GM19043 (cell line): ENCODE data around the gene RBM12.
"Not testable (repeated sequence)": the region's sequence is repeated elsewhere in the genome, so short reads cannot be mapped to it uniquely, and the experiment has no call there.

Experiments
- ATAC-seq: cut with Tn5 transposase; IDR thresholded peaks from one replicate; pipeline ENCODE4 v1.9.1; 2021; ENCODE audit warnings: low read depth; ENCODE audit not compliant: unreplicated experiment

RBM12 gene

GRCh38 chr20:35699127-35699956 lies 34.6 kb upstream of the RBM12 start, which contains the start of the genes NFS1 and ROMO1:
NFS1 (minus strand) TSS chr20:35699352; CDS start chr20:35699288, 64 bp downstream.
ROMO1 (plus strand) TSS chr20:35699405; CDS start chr20:35699633, 228 bp downstream.
- ATAC-seq = peak; percentile 73

DNA sequence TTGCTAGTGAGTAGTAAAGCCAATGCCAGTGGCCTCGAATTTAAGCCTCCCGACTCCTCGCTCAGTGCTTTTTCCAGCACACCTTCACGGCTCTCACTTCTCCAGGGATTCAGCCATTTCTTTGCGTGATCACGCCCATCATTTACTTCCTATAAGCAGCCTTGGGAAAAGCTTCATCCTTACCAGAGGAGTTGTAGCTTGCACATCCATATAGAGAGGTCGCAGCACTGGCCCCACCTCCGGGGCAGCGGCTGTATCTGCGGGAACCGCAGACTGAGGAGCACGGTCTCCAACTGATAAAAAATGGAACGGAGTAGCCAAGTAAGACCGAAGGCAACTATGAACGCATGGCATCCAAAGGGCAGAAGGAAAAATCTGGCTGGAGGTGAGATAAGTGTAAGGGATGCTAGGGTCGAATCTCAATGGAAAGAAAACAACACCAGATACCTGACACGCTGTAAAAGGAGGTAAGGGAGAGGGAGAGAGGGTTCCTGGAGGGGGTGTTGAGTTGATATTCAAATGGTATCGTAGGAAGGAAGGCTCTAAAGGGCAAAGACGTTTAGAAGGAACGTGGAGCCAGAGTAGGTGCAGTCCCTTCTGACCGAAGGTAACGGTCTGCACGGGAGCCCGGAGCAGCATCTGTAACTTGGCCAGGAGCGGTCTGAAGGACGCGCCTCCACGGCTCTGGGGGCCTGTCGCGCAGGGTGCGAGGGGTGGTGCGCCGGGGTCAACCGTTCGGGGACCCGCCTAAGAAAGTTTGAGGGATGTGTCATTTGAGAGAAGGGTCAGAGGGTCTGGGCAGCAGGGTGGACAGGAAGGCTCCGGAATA lies 33.8 kb upstream of the RBM12 start:
- ATAC-seq = peak; percentile 12

DNA sequence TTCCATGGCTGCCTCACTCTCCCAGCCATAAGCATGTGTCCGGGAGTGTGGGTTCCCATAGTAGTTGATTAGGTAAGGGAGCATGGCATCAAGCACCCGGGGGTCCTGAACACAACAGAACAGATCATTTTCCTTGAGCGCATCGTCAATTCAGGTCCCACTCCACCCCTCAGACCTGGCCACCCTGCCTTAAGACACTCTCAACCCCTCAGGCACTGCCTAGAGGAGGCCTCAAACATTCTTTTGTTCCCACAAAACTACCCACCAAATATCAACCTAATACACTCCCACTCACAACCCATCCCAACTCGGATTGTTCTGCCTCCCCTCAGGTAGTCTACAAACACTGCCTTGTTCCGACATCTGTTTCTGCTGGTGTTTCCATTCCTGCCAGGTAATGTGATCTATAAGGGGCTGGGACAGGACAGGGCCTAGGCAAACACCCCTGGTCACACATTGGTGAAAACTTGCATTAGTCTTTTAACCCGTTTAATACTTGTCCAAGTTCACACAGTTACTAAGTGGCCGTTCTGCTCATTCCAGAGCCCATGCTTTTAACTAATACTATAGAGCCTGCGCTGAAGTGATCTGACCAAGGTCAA lies 33.1 kb upstream of the RBM12 start:
- ATAC-seq = no peak

DNA sequence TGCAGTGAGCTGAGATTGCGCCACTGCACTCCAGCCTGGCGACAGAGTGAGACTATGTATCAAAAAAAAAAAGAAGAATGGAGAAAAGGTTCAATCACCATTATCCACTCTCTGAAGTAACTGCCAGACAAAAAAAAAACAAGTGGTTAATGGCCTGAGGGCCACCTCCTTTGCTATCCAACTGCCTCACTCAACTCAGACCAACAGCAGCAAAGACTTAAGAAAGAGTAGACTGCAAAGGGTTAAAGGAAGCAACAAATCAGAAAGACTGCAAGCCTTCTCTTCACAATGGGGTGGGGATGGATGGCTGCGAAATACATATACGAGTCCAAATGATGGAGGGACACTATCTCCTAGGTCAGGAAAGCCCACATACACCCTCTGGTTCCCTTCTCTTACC lies 31.3 kb upstream of the RBM12 start:
- ATAC-seq = no peak

DNA sequence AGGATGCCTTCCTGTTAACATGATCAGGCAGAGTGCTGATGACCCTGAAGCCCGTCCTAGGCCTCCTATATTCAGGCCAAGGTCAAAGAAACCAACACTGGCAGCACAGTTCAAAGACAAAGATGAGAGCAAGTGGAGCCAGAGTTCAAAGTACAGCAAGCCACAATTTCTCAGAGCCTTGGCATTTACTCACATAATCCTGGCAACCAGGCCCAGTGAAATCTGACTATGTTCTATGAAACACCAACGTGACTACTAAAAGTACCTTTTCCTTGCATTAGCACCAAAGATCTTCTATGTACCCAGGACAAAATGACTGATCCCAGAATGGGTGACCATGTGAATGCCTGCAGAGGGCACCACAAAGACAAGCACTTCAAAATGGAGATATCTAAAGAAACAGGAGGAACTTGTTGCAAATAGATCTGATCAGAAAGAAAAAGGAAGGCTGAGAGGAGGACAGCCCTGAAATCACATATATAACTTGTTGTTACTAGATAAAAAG lies 30.6 kb upstream of the RBM12 start:
- no peak for ATAC-seq

- no peak for ATAC-seq
Observed at GRCh38 chr20:35690265-35690664, 25.6 kb upstream of the RBM12 start.

- not testable (repeated sequence) for ATAC-seq
Observed at GRCh38 chr20:35686872-35687271, 22.2 kb upstream of the RBM12 start.

GRCh38 chr20:35685368-35685767 lies 20.7 kb upstream of the RBM12 start:
- not testable (repeated sequence) for ATAC-seq

DNA sequence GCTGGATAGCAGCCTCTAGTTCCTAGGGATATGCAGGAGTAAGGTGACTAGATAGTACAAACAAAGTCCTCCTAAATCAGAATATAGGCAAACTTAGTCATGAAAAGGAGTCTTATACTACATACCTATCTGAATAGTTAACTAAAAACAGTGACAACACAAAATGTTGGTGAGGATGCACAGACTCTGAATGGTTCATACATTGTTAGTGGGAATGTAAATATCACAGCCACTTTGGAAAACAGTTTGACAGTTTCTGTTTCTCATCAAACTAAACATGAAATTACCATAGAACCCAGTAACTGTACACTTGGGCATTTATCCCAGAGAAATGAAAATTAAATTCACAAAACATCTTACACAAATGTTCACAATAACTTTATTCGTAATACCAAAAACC lies 17.3 kb upstream of the RBM12 start:
- no peak for ATAC-seq

DNA sequence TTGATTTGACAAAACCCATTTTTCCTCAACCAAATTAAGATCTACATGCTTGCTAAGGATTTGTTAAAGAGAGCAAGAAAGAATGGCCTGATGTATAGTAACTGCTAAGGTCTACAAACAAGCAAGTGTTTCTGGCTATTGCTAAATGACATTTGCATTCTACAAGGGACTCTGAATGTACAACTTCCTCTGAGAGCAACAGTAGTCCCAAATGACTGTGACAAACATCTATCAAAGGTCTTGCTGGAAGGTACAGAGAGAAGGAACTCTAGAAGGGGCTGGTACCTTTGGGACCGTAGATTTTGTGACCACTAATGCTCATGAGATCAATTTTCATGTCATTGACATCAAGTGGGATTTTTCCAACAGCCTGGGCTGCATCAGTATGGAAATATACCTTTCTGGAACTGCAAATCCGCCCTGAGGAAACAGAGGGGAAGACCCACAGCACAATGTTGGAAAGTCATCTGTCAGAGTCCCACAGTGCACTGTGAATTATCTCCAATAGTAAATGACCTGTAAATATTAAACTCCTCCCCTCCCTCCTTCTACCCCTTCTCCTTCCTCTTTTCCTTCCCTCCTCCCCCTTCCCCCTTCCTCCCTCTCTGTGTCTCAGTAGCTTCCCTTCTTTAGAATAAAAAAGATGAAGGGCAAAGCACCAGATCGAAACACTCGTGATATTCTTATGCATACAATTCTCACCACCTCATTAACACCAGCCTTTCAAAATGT lies 15.9 kb upstream of the RBM12 start:
- no peak for ATAC-seq

GRCh38 chr20:35674921-35675320 lies 10.2 kb upstream of the RBM12 start:
- ATAC-seq = no peak

DNA sequence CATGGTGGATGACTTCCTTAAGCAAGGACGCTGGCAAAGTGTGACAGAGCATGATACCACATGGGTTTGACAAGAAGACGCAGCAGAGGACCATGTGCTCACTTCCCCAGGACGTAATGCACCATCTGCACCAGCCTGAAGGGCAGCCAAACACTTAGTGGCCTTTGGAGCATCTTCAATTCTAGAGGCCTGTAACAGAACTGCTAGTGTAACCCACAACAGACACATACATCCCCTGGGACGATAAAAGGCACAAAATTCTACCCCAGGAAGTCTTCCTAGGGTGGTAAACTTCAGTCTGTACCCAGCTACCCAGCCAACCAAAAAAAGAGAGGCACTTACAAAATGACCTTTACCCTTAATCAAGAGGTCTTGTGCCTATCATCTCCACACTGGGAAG lies 9.2 kb upstream of the RBM12 start:
- no peak for ATAC-seq

DNA sequence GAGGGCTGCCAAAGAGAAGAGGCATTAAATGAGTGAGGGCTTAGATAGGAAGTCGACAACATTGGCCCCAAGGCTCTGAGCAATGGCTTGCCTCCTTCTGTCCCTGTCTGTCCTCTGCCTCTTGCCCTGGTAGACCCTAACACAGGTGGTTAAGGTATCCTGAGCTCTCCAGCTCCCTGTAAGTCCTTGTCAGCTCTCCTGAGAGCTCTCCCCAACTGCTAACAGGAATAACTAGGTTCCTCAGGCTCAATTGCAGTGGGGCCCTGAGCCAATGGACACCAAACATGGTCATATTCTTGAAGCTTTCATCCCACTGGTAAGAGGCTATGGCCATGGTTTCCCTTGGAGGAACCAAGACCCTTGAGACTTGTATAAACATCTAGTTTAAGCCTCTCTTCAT lies 5.0 kb upstream of the RBM12 start:
- ATAC-seq = no peak

DNA sequence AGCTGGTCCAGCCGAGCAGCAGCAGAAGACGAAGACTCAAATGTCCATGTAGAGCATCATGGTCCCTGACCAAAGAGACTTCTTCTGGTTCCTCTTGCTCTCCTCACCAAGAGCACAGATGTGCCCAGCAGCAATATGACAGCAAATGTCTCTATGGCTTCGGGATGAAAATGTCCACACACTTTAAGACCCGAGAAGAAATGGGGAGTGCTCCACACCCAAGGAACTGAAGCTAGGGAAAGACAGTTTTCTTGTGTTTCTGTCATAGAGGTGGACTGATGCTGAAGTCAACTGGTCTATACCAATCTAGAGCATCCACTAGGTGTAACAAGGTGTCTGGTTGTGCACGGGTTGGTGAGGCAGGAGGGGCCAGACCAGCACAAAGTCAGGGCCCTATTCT lies 4.5 kb upstream of the RBM12 start:
- no peak for ATAC-seq

DNA sequence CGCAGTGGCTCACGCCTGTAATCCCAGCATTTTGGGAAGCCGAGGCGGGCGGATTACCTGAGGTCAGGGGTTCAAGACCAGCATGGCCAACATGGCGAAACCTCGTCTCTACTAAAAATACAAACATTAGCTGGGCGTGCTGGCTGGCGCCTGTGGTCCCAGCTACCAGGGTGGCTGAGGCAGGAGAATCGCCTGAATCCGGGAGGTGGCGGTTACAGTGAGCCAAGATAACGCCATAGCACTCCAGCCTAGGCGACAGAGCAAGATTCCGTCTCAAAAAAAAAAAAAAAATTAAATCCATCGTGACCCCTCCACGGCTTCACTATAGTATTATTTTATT lies 1.2 kb upstream of the RBM12 start:
- no peak for ATAC-seq

GRCh38 chr20:35663516-35664465 lies 909 bp downstream of the RBM12 start:
- peak; percentile 25 for ATAC-seq

DNA sequence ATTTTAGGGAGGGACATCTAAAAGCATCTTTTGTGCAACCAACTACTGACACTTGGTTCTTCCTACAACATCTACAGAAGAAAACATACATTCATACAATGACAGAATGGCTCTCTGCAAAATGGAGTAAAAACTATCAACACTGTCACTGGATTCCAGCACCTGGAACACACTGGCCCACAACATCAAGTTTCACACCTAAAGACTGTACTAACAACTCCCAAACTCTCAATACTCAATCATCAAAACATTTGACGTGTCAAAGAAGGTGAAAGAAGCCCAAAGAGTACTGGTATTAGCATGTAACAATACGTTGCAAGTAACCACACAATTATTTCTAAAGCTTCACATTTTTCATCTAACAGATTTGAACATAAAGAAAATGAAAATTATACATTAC lies 2.1 kb downstream of the RBM12 start:
- no peak for ATAC-seq

DNA sequence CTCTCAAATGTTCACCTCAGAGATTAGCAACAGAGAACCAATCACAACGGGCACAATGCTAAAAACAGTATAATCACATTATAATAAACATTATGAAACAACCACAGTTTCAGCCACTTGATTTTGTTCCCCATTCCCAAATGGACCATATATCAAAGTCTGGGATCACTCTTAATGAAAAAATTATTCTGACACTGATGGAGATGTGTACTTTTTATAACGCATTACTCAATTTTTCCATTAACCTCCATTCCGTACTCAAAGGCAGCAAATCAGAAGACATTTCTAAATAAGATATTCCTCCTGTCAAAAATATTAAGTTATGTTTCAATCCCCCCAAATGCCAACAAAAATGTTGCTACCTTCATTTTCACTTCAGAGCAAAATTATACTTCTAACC lies 2.8 kb downstream of the RBM12 start:
- ATAC-seq = no peak

DNA sequence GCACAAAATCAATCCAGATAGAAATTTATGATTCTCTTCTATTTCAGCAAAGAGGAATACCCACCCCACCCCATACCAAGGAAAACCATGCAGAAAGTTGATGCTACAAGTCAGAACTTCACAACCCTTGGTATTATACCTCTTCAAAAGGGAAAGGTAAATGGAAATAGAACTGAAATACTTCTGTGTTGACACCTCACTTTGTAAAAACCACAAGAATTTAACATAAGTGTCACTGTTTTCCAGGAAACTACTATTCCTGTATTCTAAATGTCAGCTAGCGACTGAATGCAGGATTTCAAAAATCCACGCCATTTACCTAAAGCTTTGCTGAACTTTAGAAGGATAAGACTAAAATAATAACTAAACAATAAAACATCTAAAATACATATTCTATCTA lies 3.6 kb downstream of the RBM12 start:
- no peak for ATAC-seq
